GM19023 (cell line): ENCODE data around the gene ACAA2.

Experiments
- ATAC-seq: cut with Tn5 transposase; IDR thresholded peaks from one replicate; pipeline ENCODE4 v1.9.1; 2021; ENCODE audit warnings: mild to moderate bottlenecking, moderate library complexity; ENCODE audit not compliant: unreplicated experiment

ACAA2 gene

GRCh38 chr18:49768051-49768391, 45.3 kb downstream of the ACAA2 start:
- no peak for ATAC-seq

GRCh38 chr18:49767111-49768050, 46.0 kb downstream of the ACAA2 start:
- no peak for ATAC-seq

DNA sequence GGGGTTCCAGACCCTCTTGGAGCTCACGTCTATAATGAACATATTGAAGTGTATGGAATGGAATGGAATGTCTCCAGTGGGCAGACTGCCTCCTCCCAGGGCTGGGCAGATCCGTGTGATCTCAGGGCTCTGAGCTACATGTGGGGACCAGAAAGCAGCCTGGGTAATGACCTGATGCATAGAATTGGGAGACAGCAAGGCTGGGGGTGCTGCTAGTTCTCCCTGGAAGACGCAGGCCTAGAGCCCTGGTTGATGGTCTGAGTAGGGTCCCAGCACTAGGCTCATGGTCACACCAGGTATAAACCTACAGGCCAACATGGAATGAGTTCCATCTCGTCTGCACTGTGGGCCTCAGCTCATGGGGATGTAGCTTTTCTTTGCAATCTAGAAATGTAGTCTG, 46.7 kb downstream of the ACAA2 start:
- no peak for ATAC-seq

DNA sequence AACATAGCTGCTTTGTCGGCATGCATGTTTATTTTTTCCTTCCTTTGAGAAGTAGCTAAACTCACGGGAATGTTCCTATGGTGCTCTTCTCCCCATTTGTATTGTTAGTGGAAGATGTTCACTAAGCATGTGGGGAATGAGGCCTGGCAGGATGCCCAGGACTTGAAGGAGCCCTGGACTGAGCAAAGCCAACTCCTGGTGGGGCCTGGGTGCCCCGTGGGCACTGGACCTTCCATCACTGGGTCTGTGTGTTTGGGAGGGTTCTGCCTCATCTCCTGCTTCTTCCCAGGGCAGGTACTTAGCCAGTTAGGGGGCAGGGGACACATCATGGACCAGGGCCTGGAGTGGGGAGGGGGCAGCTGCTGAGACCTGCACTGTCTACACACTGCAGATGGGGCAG, 49.3 kb downstream of the ACAA2 start:
- ATAC-seq = no peak

DNA sequence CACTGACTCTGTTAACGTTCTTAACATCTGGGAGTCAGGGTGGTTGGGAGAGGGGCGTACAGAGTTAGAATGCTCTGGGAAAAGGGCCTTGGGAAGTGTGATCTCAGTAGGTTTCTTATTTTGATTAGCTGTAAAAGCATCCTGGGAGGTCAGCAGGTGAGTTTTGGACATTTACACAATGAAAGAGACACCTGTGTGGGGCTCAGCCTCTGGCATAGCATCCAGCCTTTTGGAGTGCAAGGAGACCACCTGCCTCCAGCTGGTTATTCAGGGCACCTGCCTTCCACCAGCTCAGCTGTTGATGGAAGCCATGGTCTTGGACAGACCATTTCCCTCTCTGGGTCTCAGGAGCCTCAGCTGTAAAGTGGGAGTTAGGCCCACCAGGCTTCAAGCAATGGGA, 49.7 kb downstream of the ACAA2 start:
- ATAC-seq = no peak

DNA sequence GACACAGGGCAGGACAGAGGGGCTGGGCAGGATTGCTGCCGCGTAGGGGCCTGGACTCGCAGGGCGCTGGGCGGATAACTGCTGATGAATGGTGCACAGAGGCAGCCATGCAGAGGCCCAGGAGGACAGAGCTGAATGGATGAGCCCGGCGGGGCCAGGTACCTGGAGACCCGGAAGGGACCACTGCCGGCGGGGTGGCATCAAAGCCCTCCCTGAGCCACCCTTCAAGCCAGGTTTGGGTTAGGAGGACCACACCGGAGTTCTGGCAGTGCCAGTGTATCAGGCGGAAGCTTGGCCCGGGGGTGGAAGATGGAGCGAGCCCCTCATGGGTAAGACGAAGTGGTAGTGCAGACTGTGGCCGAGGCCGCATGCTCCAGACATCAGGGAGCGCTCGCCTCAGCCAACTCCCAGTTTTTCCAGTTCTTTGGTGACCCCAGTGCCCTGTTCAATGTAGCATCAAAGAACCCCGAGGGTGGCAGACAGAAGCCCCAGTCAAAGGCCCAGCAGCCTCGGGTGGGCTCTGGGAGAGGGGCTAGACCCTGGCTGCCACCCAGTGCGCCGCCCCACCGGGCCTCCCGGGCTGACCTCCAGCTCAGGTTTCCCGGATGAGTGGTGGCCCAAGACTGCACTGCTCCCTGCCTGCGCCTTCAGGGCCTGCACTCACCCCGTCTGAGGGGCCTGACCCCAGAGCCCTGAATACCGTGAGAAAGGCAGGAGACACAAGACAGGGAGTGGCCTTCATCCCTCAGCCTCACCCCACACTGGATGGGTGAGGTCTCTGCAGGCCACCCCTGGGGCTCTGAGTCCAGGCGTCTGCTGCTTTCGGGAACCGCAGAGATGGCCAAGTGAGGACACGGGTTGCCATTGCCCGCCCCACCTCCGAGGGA, 50.9 kb downstream of the ACAA2 start:
- ATAC-seq = no peak

- ATAC-seq = no peak
Measured at GRCh38 chr18:49761771-49762170, 51.6 kb downstream of the ACAA2 start.

- ATAC-seq = no peak
Measured at GRCh38 chr18:49758263-49758610, 55.1 kb downstream of the ACAA2 start.

DNA sequence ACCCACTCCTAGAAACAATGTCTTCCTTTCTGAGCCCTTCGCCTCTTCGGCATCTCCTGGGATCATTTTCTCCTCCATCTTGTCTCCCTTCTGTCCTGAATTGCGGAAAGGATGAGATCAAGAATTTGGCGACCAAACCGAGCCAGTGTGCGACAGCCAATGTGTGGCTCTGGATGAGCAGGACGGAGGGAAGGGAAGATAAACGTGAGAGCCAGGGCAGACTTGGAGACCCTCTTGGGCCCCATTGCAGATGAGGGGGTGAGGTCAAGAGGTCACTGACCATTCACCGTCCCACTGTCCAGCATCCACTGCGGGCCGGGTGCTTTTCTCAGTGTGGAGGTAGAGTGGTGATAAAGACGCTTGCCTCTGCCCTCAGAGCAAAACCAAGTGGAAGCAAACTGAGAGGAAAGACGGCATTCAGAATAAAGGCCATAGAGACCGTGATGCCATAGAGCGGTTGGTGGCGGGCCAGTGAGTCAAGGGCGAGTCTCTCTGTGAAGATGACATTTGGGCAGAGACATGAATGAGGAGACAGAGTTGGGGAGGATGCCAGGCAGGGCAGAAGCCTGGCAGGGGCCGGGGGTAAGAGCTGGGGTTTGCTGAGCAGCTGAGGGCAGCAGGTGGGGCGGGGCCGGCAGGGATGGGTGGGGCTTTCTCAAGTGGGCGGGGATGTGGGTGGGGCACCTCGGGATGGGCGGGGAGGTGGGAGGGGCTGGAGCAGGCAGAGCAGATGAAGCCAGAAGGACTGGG, 55.6 kb downstream of the ACAA2 start:
- ATAC-seq = no peak

DNA sequence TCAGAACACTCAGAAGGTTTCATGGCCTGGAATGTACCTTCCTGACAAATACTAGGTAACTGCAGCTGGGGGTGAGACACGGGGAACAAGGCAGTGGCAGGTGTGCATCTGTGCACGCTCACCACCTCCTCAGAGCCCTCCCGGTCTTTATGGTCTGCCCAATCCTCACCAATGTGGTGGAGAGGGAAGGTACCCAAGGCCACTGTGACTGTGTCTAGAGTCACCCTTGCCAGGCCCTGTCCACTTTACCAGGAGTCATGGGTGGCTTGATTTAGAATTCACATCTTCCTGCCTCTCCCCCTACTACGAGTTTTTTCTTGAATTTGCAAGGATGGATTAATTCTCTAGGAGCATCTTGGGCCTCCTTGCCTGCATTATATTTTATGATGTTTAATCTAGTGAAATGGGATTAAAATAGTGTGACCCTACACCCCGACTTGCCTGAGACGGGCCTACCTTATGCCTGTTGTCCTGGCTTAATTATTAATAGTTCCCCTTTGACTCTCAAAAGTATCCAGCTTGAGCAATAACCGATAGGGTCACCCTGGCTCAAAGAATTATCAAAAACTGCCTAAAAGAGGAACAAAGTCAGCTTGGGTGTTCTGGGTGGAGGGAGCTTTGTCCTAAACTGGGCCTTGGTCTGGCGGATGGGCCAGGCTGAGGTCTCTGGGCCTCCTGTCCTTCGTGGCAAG, 56.5 kb downstream of the ACAA2 start:
- no peak for ATAC-seq

GRCh38 chr18:49756135-49756534, 57.2 kb downstream of the ACAA2 start:
- ATAC-seq = no peak

GRCh38 chr18:49755489-49755888, 57.8 kb downstream of the ACAA2 start:
- no peak for ATAC-seq

GRCh38 chr18:49754866-49755265, 58.5 kb downstream of the ACAA2 start:
- ATAC-seq = no peak

- no peak for ATAC-seq
Measured at GRCh38 chr18:49753643-49754042, 59.7 kb downstream of the ACAA2 start.

DNA sequence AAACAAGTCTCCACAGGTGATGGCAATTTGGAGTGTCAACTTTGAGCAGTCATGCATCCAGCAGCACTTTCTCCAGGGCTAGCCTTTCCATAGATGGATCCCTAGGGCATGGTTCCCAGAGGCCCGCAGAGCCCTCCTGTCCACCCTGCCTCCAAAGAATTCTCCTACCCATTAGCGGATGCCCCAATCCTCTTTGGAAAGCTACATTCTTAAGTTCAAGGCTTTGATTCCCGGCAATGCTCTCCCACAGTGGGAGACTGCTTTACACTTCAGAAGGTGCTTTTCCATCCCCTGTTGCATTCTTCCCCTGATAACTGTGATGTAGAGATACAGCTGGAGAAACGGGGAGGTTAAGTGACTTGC, 61.3 kb downstream of the ACAA2 start:
- ATAC-seq = no peak

DNA sequence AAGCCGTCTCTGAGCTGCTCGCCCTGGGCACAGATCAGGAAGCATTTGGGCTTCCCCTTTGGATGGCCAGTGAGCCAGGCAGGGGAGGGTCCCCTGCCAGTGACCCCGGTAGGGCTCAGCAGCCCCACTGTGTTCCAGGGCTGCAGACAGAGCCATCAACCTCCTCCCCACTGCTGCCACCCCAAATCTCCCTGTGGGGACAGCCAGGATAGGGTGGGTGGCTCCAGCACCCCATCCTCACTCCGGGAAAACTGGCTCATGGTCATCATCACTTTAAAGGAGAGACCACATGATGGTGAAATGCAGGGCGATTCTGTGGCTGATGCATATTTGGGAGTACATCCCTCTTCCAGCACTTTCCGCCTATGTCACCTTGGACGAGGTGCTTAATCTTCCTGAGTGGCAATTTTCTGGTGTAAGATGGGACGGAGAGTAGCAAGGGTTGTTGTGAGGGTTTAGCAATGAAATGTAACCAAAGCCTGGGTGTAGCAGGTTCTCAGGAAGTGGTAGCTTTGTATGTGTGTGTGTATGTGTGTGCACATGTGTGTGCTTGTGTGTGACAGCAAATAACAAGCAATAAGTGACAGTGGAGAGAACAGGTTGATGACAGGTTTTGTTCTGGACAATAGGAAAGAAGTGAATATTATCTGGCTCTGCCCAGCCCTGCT, 61.8 kb downstream of the ACAA2 start:
- ATAC-seq = no peak

DNA sequence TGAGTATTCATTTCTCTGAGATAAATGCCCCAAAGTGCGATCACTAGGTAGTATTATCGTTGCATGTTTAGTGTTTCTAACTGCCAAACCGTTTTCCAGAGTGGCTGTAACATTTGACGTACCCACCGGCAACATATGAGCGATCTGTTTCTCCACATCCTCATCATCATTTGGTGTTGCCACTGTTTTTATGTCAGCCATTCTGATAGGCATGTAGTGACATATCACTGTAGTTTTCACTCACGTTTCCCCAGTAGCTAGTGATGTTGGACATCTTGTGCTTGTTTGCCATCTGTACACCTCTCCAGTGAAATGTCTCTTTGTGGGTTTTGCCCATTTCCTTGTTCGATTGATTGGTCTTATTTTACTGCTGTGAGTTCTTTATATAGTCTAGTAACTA, 63.8 kb downstream of the ACAA2 start:
- ATAC-seq = no peak

- no peak for ATAC-seq
Measured at GRCh38 chr18:49747876-49748275, 65.5 kb downstream of the ACAA2 start.

DNA sequence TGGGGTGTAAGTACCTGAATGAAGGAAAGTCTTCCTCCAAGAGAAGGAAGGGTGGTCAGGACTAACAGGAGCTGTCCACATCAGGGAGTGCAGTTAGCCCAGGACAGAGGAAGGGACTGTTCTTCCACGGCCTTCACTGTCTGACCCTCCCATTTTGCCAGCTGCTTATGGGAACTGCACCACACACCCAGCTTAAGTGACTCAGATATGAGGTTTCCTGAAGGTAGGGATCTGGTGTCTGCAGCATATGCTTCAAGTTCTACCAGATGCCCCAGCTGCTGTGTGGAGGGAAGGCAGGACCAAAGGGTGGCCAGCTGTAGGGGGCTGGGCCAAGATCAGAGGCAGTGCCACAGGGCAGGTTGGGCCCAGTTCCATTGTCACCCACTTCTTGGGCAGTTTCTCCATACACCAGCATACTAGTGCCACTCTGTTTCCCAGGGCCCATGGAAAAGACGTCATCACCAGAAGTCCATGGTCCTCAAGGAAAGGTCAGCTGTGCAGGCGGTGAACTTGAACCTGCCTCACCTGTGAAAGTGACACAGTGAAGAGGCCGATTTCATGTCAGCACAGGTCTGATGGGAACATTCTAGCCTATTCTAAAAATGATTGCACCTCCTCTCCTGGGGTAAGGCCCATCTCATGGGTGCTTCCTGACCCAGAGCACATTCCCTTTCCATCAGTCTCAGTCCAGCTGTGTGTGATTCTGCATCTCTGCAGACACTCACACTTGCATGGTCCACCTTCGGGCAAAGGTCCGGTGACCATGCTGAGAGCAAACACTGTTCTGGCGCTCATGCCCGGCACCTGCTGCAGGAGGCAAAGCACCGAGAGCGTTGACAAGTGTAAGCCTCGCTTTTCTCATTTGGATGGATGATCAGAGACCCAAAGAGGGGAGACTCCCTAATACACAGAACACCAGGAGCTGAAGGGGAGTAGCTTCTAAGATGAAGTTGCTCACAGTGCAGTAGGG, 68.0 kb downstream of the ACAA2 start:
- no peak for ATAC-seq
